Liver (tissue), 3 donors: Measurements from ENCODE around the gene USP9X.

Source experiments
- CTCF ChIP-seq: fragments of 150-350 bp; IDR thresholded peaks from 2 replicates; pipeline ENCODE4 v1.5.1; 2017; ENCODE audit warnings: improper control_type of control experiment, low read depth, low read length; ENCODE audit not compliant: missing input control
- SP1 ChIP-seq: IDR thresholded peaks from 2 replicates; pipeline ENCODE4 v1.6.1; 2018; ENCODE audit warnings: antibody characterized with exemption, mild to moderate bottlenecking
- TAF1 ChIP-seq: conservative IDR thresholded peaks from 2 replicates; pipeline ENCODE4 v1.6.1; 2016; ENCODE audit warnings: antibody characterized with exemption, mild to moderate bottlenecking
- donor health status: healthy.
- donor health status: healthy.

GRCh38 chrX:41164449-41164848 is 79.2 kb downstream of the USP9X start:
- TF ChIP-seq TAF1 (no peak), CTCF (no peak), SP1 (no peak)
